ENCODE measurements around the gene ZNF552.
"Not testable (repeated sequence)": the region's sequence is repeated elsewhere in the genome, so short reads cannot be mapped to it uniquely, and the experiment has no call there.

Gene ZNF552

DNA sequence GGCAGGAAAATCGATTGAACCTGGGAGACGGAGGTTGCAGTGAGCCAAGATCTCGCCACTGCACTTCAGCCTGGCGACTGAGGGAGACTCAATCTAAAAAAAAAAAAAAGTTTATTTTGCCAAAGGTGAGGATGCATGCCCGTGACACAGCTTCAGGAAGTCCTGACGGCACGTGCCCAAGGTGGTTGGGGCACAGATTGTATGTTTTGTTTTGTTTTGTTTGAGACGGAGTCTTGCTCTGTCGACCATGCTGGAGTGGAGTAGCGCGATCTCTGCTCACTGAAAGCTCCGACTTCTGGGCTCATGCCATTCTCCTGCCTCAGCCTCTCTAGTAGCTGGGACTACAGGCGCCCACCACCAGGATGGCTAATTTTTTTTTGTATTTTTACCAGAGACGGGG is 3.3 kb upstream of the ZNF552 start:
- no peak for DNase-seq

- no peak for DNase-seq
Observed at GRCh38 chr19:57816652-57817051, 1.9 kb upstream of the ZNF552 start.

DNA sequence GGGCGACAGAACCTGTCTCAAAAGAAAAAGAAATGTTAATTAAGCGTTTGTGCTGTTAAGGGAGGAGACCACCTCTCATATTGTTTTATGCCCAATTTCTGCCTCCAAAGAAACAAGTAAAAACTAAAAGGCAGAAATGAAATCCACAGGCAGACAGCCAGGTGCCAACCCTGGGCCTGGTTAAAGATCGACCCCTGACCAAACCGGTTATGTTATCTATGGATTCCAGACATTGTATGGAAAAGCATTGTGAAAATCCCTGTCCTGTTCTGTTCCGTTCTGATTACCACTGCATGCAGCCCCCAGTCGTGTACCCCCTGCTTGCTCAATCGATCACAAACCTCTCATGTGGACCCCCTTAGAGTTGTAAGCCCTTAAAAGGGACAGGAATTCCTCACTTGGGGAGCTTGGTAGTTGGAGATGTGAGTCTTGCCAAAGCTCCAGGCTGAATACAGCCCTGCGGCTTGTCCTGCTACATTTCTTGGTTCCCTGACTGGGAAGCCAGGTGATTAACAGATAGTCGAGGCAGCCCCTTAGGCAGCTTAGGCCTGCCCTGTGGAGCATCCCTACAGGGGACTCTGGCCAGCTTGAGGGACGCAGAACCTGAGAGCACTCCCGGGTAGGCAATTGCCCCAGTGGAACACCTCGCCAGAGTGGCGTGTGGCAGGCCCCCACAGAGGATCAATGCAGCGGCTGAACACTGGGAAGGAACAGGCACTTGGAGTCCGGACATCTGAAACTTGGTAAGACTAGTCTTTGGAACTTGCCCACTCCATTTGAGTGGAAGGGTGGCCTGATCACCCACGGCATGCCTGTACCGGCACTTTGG is 748 bp upstream of the ZNF552 start:
- DNase-seq: no peak

DNA sequence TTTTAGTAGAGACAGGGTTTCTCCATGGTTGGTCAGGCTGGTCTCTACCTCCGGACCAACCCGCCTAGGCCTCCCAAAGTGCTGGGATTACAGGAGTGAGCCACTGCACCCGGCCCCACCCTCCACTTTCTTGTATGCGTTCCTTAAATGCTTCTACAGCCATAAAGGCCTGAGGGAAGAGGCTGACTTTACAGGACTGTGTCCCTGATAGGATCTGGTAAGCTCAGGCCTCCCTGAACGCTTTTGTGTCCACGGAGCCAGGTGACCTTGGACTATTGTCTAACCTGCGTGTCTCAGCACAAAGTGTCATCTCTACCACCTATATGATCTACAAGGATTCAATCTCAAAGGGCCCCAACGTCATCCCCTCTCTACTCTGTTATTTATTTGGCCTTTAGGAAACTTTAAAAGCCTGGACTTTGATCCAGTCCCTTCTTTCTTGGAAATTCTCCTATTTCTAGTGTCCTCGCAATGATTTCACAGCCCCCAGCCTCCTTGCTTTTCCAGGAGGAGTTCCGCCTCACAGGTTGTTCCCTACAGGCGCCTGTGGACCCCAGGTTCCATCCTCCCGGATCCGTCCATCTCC is 701 bp downstream of the ZNF552 start:
- DNase-seq: no peak

DNA sequence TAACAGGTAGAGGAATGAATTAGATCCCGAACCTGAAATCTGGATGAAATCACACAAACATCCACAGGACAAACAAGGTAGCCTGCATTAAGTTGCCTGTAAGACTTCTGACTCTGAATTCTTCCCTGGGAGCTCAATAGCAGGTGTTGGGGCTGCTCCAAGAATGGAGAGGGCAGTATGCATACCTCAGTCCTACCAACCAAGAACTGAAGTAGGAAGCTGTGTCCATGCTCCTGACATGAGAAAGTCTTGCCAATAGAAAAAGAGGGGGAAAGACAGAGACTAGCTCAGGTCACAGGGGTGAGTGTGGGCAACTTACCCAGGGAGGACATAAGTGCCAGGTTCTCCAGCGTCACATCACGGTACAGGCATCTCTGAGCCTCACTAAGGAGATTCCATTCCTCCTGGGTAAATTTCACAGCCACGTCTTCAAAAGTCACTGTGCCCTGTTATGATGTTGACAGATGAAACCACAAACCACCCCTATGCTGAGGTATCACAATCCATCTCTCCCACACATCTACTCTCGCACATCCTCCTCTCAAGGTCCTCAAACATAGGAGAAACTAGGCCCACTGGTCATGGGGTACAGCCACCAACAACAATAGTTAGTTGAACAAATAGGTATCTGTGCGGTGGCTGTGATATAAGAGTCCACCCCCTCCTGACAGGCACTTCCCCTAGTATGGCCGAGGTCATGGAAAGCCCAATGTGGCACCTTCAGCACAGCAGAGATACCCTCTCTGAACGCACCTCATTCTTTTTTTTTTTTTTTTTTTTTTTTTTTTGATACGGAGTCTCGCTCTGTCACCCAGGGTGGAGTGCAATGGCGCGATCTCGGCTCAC is 1.5 kb downstream of the ZNF552 start:
- not testable (repeated sequence) for DNase-seq

DNA sequence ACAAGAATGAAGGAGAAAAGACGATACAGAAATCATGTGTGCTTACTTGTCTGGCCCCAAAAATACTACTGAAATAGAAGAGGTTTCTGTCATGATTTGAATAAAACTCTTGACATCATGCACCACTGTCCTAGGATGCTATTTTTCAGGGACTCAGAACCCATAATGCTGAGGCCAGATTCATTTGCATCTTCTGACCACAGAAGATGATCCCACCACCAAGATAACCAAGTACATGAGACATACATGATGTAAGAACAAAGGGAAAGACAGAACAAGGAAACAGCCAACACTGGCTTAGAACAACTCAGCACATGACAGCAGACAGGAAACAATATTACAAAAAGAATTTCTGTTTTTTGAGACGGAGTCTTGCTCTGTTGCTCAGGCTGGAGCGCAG is 2.5 kb downstream of the ZNF552 start:
- DNase-seq: no peak

DNA sequence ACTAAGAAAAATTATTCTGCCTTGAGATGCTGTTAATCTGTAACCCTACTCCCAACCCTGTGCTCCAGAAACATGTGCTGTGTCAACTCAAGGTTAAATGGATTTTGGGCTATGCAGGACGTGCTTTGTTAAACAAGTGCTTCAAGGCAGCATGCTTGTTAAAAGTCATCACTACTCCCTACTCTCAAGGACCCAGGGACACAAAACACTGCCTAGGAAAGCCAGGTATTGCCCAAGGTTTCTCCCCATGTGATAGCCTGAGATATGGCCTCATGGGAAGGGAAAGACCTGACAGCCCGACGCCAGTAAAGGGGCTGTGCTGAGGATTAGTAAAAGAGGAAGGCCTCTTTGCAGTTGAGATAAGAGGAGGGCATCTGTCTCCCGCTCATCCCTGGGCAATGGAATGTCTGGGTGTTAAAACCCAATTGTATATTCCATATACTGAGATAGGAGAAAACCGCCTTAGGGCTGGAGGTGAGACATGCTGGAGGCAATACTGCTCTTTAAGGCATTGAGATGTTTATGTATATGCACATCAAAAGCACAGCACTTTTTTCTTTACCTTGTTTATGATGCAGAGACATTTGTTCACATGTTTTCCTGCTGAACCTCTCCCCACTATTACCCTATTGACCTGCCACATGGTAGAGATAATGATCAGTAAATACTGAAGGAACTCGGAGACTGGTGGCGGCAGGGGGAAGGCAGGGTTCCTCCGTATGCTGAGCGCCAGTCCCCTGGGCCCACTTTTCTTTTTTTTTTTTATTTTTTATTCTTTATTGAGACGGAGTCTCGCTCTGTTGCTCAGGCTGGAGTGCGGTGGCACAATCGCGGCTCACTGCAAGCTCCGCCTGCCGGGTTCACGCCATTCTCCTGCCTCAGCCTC is 4.1 kb downstream of the ZNF552 start:
- not testable (repeated sequence) for DNase-seq

DNA sequence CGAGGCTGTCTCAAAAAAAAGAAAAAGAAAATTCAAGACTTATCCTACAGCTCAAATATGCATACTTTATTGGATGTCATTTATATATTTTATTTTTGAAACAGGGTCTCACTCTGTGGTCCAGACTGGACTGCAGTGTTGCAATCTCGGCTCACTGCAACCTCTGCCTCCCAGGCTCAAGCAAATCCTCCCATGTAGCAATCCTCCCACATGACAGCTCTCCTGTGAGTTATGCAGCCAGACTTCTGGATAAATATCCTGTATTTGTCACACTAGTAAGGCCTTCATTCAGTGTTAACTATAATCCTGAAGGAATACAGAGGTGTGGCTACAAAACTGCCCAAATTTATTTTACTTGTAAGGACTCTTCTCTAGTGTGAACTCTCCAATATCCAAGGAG is 7.2 kb downstream of the ZNF552 start:
- DNase-seq: no peak

DNA sequence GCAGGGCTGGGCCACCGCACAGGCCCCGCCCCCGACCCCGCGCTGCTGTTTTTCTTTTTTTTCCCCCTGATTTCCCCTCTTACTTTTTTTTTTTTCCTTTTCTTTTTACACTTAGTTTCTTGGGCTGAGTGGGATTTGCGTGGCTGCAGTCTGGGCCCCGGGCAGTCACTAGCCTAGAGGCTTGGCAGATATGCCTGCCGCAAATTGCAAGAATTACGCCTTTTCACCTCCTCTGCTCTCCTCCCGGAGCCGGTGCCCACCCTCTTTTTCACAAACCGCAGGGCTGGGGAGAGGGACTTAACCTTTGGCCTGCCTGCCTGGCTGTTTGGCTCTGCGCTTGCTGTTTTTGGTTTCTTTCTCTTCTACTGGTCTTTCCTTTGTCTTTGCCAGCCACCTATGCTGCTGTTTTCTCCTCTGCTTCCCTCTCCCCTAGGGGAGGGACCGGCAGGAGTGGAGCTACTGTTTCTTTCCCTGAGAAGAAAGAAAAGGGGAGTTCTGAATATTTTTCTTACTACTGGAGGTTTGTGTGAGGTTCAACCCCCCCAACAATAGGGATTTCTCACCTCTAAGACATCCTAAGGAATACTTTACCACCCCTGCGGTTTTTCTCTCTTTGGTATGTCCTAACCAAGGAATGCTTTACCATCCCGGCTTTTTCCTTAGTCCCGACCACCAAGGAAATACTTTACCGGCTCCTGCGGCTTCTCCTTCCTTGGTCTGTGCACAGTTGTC is 11.0 kb downstream of the ZNF552 start:
- no peak for DNase-seq

- no peak for DNase-seq
Observed at GRCh38 chr19:57803265-57803593, 11.5 kb downstream of the ZNF552 start.

DNA sequence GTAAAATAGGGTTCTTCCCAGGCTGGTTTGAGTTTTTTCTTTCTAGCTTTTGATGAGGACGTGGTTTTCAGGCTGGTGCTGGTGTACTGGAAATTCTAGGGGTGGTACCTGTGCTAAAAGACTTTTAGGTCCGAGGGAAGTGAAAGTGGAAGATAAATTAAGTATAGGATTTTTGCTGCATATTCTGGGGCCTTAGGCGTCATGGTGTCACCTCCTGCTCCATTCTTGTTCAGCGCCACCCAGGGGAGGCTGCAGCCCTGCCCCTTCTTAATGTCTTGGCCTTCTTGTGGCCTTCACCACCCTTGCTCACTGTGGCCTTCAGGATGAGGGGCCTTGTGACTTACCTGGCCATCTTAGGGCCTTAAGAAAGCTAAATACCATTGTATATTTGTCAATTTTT is 12.4 kb downstream of the ZNF552 start:
- DNase-seq: no peak

DNA sequence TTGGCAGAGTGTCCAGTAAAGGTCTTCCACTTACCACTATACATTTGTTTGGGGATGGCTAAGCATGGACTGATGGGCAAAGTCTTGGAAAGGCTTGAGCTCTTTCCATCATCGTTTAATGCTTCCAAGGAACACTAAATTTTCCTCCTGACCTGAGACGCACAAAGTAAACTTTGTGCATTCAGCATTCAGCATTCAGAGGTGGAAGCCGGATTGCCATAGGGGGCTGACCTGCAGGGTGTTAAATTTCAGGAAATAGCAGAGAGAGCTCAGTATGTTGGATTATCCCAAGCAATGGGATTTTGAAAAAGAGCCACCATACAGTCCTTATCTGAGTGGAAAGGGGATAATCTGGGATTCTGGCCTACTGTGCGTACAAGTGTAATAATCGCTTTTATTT is 14.0 kb downstream of the ZNF552 start:
- no peak for DNase-seq

DNA sequence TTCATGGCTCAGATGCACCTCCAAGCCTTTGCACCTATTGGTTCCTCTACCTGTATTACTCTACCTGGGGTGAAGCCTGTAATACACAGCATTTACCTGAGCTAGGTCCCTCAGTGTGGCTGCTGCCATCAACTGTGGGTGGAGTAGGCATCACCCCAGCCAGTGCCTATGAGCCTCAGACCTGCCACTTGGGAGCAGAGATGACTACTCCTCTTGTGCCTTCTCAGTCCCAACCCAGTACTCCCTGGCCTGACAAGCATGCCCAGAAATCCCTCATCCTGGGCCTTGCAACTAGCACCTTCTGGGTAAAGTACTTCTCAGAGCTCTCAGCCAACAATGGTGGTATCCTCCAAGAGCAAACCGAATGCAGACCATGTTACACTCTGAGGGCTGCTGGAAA is 18.1 kb downstream of the ZNF552 start:
- DNase-seq: not testable (repeated sequence)

DNA sequence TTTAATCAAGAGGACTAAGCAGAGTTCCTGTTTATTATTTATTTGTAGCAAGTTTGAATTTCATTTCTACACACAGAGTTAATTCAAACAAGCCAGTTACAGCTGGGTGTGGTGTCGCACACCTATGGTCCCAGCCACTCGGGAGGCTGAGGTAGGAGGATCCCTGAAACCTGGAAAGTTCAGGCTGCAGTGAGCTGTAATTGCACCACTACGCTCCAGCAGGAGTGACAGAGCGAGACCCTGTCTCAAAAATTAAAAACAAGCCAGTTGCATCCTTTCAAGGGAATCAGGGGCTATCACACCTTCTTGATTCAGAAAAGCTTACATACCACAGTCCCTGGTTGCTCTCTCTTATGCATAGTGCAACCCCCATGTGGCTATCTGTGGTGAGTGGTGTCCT is 25.4 kb downstream of the ZNF552 start:
- DNase-seq: no peak

DNA sequence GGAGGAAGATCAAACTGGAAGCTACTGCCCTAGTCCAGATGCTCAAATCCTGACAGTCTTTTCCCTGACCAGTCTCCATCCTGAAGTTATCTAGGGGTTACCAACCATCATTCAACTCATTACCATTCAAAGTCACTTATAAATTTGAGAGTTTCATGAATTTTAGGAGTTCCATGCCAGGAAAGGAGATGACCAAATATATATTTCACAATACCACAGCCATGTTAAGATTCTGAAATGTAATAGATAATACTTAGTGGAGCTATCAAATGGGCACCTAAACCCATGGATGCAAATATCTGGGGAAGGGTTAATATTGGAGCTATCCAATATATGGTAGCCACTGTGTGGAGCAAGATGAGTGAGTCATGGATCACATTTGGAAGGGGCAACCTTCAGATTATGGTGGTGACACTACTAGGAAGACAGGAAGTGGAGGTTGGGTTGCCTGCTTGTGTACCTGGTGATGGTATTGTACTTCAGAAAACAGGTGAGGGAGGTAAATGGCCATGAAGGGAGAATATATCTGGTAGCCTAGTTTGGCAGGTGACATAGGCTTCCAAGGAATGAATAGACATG is 26.5 kb downstream of the ZNF552 start:
- DNase-seq: no peak

DNA sequence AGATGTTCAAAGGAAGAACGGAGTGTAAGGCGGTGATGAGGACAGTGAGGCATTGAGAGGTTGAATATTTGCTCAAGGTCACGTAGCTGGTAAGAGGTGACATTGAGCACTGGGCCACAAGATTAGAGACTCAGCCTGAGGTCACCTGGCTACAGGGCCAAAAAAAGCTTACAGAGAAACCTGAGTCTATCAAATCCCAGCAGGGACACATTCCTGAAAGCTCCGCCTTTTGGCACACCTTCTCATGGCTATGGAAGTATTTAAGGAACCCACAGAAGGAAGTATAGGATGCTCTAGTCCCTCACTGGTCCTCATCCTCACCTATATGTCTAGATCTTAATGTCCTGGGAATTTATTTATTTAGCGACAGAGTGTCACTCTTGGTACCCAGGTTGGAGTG is 27.8 kb downstream of the ZNF552 start:
- no peak for DNase-seq

DNA sequence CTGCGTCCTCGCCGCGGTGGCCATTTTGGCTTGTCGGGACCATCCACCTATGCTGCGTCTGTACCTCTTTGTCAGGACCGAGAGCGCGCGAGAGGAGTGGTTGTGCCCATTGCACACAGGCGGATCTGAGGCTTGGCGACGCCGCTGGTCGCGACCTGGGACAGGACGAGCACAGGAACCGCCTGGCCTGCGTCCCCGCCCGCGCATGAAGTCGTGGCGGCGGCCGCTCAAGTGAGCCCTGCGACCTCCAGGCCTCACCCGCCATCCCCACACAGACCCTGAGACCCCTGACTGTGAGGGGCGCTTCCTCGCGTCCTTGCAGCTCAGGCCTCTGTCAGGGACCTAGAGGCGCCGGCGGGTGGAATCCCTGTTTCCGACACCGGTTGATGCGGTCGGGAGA is 28.4 kb downstream of the ZNF552 start:
- no peak for DNase-seq

DNA sequence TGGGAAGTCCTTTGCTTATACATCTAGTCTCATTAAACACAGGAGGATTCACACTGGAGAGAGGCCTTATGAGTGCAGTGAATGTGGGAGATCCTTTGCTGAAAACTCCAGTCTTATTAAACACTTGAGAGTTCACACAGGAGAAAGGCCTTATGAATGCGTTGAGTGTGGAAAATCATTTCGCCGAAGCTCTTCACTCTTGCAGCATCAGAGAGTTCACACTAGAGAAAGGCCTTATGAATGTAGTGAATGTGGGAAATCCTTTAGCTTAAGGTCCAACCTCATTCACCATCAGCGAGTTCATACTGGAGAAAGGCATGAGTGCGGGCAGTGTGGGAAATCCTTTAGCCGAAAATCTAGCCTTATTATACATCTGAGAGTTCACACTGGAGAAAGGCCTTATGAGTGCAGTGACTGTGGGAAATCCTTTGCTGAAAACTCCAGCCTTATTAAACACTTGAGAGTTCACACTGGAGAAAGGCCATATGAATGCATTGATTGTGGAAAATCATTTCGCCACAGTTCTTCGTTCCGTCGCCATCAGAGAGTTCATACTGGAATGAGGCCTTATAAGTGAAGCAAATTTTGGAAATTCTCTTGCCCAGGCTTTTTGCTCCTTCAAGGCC is 35.4 kb downstream of the ZNF552 start:
- DNase-seq: no peak

GRCh38 chr19:57778336-57778735 is 36.4 kb downstream of the ZNF552 start:
- no peak for DNase-seq

DNA sequence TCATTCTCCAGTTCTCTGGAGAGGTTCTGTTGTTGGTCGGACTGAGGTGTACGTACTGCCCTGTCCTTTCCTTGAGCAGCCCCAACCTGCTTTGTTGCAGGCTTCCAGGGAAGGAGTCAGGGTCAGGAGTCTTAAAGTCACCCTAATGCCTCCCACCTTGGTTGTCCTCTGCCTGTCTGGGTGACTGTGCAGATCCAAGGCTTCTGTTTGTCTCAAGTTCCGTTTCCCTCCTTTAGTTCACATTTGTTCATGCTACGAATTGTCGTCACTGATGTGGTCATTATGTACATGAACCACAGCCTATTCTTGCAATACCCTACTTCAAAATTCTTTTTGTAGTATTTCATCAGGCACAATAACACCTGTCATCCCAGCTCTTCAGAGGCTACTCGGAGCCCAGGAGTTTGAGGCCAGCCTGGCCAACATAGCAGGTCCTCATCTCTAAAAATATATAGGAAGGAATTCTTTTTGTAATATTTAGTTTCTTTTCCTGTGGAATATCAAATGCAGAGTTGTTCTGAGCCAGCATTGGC is 37.9 kb downstream of the ZNF552 start:
- no peak for DNase-seq

- no peak for DNase-seq
Observed at GRCh38 chr19:57773488-57773887, 41.2 kb downstream of the ZNF552 start.
